RWPE1 (cell line): ENCODE results near the gene TMEM170B.

Source experiments
- CTCF ChIA-PET: fragments of 350-600 bp; sonication (Branson Sonifier 250); formaldehyde crosslinking; extraction: SDS; loops from one replicate; lab custom pipeline; 2021; lab: Yijun Ruan, JAX
- POLR2A ChIA-PET: fragments of 400-600 bp; formaldehyde crosslinking; extraction: SDS; loops from one replicate; lab custom pipeline; 2020; ENCODE audit warnings: antibody characterized with exemption; ENCODE audit not compliant: low non-redundant PET; lab: Yijun Ruan, JAX
- DNase-seq: peaks from one replicate; pipeline ENCODE4 v3.0.0; 2012; ENCODE audit warnings: low spot score
- H3K27ac ChIP-seq: fragments of 450-650 bp; 2 replicates; pipeline ENCODE4 v1.5.1; 2017
- CTCF ChIP-seq: fragments of 450-650 bp; conservative IDR thresholded peaks from 2 replicates; pipeline ENCODE4 v1.5.1; 2017; ENCODE audit warnings: low read depth, mild to moderate bottlenecking

Gene TMEM170B

GRCh38 chr6:11623272-11623671, 85.7 kb downstream of the TMEM170B start:
- ChIA-PET CTCF (no interaction called here), POLR2A (no interaction called here)
- TF ChIP-seq CTCF, result no peak
- H3K27ac ChIP-seq, result no peak overlapping the region
- DNase-seq, result no peak

GRCh38 chr6:11625302-11625701, 87.8 kb downstream of the TMEM170B start:
- no peak overlapping the region for H3K27ac ChIP-seq
- CTCF ChIA-PET, result no interaction called here
- POLR2A ChIA-PET, result no interaction called here
- no peak for DNase-seq
- no peak for TF ChIP-seq CTCF

- POLR2A ChIA-PET, result no interaction called here
- CTCF ChIA-PET, result interaction anchor here (0.6 kb wide), 1 partner anchor 347 kb away, joined by 5 read pairs; no protein-coding TSS in a partner anchor
Observed at GRCh38 chr6:11626356-11626755, 88.8 kb downstream of the TMEM170B start.

GRCh38 chr6:11628562-11628961, 91.0 kb downstream of the TMEM170B start:
- no peak for TF ChIP-seq CTCF
- POLR2A ChIA-PET, result no interaction called here
- no peak overlapping the region for H3K27ac ChIP-seq
- CTCF ChIA-PET, result no interaction called here
- DNase-seq, result no peak

More at GRCh38 chr6:11626356-11626755, 88.8 kb downstream of the TMEM170B start:
- DNase-seq, result no peak
- H3K27ac ChIP-seq, result no peak overlapping the region
- no peak for TF ChIP-seq CTCF

- no peak overlapping the region for H3K27ac ChIP-seq
- ChIA-PET POLR2A (no interaction called here), CTCF (no interaction called here)
- no peak for DNase-seq
- no peak for TF ChIP-seq CTCF
Observed at GRCh38 chr6:11631008-11631407, 93.5 kb downstream of the TMEM170B start.

GRCh38 chr6:11631539-11631938, 94.0 kb downstream of the TMEM170B start:
- POLR2A ChIA-PET, result no interaction called here
- CTCF ChIA-PET, result no interaction called here
- TF ChIP-seq CTCF, result no peak

GRCh38 chr6:11632231-11632630, 94.7 kb downstream of the TMEM170B start:
- DNase-seq, result peak; percentile 63
- ChIA-PET CTCF (interaction anchor here (0.6 kb wide), 1 partner anchor 13 kb away, joined by 3 read pairs; no protein-coding TSS in a partner anchor), POLR2A (no interaction called here)
- no peak for TF ChIP-seq CTCF
- no peak overlapping the region for H3K27ac ChIP-seq

More at GRCh38 chr6:11631539-11631938, 94.0 kb downstream of the TMEM170B start:
- no peak overlapping the region for H3K27ac ChIP-seq
- DNase-seq, result no peak
